Muscle of arm (tissue), 12 donors: ENCODE results near the gene ADGRB3. TPM values are rescaled to one million over a fixed set of nuclear protein-coding genes. Genes with fewer than 3 reads are reported as not detected.
"Not testable (repeated sequence)": the region's sequence is repeated elsewhere in the genome, so short reads cannot be mapped to it uniquely, and the experiment has no call there.

Experiments used
- DNase-seq: peaks from one replicate; pipeline ENCODE4 v3.0.0-alpha.2; 2013
- polyA plus RNA-seq, 12 donors: library from polyadenylated mRNA; unstranded; fragments of 120-200 nt; gene quantifications; one replicate each; pipeline ENCODE4 v1.2.1, GENCODE V29; 2013; ENCODE audit not compliant: insufficient read length in 12 of 12

ADGRB3 gene
- polyA plus RNA-seq, 12 donors: 0.65 to 6.4 (median 1.3) TPM; not detected in 1

GRCh38 chr6:69232911-69233448, 597.9 kb downstream of the ADGRB3 start:
- peak; percentile 91 for DNase-seq

GRCh38 chr6:69238067-69238466, 603.0 kb downstream of the ADGRB3 start:
- no peak for DNase-seq

- no peak for DNase-seq
These were observed 611.9 kb downstream of the ADGRB3 start for GRCh38 chr6:69246983-69247382.

DNA sequence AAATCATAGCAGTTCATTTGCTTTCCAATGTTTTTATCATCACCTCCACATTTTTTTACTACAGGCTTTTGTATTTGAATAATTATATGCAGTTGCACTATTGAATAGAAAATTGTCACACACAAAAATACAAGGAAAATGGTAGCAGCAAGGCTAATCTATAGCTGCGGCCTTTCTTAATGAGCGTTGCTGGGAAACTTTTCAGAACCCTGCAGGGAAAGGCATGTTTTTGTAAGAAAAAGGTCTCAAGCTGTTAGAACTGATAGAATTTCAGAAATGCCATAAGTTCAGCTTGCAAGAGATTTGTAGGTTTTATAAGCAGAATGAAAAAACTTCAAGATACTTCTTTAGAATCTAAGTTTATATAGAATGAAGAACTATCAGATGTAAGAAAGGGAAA, 625.9 kb downstream of the ADGRB3 start:
- DNase-seq: no peak

DNA sequence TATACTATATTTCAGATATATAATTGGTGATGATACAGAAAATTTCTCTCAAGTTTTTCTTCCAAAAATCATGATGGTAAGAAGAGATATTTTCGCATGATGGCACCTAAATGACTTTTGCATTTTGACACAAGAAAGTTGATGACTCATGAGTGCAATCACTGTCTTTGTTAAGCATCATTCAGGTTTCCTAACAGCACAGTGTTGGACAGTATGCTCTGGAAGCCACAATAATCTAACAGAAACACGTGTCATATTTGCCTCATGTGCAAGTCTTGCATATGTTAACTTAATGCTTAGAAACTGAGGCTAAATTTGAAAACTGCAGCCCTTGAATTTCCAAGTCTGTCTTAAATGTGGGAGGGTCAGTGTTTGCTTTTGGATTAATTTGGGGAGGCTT, 628.2 kb downstream of the ADGRB3 start:
- no peak for DNase-seq

DNA sequence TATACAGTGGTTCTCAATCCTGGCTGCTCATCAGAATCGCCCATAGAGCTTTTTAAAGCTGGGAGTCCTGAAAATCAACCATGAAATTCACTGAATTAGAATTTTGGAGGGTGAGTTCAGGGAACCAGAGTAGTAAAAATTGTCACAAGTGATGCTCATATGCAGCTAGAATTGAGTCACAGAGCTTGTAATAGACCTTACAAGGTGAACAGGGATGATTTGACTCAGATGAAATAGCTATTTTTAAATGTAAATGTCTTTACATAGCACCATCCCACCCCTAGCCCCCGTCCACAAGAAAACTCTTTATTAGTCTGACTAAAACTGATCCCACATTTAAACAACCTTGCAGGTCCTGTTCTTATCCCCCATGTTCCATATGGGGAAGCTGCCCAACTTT, 630.0 kb downstream of the ADGRB3 start:
- DNase-seq: no peak

- DNase-seq: no peak
These were observed 630.6 kb downstream of the ADGRB3 start for GRCh38 chr6:69265706-69266105.

- no peak for DNase-seq
These were observed 641.1 kb downstream of the ADGRB3 start for GRCh38 chr6:69276204-69276603.

DNA sequence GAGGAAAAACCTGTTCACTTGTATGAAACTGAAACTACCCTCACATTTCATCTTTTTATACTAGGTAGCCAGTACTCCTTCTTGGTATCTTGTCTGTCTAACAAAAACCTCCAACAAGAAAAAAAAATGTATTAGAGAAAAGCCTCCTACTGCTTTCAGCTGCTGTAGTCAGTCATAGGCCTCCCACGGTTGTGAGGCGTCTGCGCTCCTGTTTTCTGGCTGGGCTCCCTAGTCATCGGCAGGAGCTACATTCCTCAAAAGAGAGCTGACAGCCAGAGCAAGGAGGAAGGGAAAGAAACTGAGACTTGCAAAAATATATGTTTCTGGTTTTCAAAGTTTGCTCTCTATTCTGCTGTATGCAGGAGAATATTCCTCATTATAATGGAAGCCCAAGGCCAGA, 644.7 kb downstream of the ADGRB3 start:
- DNase-seq: peak; percentile 48

DNA sequence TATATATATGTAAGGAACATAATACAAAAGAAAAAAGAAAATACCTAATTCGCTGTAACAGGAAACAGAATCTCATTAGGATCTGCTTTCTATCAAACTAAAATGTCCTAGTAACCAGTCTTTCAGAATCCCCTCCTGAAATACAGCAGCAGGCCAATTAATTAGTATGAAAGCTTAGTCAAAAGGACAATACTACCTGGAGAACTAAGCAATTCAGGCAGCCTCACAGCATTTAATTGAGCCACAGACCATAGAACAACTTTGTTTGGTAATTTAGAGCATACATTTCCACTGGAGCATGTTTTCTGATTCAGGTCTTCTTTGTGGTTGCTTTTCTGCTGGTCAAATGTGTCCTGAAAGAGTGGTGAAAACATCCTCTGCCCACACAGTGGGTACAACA, 645.8 kb downstream of the ADGRB3 start:
- DNase-seq: no peak

GRCh38 chr6:69284176-69284730, 649.2 kb downstream of the ADGRB3 start:
- DNase-seq: peak; percentile 36

- DNase-seq: no peak
These were observed 650.0 kb downstream of the ADGRB3 start for GRCh38 chr6:69285054-69285453.

DNA sequence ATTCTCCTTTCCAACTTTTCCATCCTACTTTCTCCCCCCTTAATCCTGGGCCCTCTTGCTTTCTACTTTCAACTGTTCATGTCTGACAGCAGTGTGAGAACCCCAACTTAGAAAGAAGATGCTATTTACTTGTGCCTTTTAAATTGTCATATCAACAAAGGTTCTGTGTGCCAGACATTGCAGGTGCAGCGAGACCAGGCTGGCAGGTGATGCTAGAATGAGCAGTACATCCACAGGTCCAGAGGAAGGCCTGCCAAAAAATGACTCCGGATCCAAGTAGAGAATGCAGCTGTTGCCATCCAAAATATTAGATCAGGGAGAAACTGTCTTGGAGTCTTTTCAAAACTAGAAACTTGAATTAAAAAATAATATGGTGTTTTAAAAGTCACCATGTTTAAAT, 651.2 kb downstream of the ADGRB3 start:
- peak; percentile 30 for DNase-seq

DNA sequence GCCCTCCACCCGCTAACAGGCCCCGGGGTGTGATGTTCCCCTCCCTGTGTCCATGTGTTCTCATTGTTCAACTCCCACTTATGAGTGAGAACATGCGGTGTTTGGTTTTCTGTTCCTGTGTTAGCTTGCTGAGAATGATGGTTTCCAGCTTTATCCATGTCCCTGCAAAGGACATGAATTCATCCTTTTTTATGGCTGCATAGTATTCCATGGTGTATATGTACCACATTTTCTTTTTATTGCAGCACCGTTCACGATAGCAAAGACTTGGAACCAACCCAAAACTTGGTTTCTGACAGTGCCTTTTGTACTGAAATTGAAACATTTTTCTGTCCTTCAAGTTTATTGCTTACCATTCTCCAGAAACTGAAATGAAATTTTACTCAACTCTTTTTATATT, 653.1 kb downstream of the ADGRB3 start:
- not testable (repeated sequence) for DNase-seq

GRCh38 chr6:69289689-69290495, 654.8 kb downstream of the ADGRB3 start:
- DNase-seq: no peak

DNA sequence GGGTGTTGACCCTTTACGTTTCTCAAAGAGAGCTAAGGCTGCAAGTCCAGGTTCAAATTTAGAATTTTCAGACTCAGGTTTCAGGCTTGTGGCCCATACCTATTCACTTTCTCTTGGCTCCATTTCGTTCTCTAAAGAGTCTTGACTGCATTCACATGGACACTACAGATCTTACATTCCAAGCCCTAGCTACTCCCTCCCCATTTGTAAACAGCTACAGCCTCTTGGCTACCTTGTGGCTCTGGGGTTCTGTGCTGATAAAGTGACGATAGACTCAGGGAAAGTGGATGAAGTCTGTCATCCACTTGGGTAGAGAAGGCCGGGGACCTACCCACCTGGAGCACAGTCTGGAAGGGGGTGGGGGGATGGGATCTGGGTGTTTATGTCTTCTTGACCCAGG, 658.4 kb downstream of the ADGRB3 start:
- no peak for DNase-seq

GRCh38 chr6:69294407-69294806, 659.3 kb downstream of the ADGRB3 start:
- DNase-seq: no peak

DNA sequence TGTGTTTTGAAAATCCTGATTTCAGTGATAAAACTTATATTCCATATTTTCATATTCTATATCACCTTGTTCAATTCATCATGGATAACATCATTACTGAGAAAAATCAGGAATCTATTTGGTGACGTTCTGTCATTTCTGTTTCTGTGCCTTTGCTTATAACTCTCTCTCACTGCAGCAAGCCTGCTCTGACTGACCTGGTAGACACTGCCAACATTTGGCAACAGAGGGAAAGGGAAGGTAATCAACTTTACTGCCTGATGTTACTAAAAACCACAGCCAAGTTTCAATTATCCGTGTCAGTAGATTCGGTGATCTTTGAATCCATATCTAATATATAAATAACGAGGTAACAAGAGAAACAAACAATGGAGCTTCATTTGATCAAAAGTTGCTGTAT, 659.8 kb downstream of the ADGRB3 start:
- no peak for DNase-seq

- DNase-seq: no peak
These were observed 668.3 kb downstream of the ADGRB3 start for GRCh38 chr6:69303382-69303781.

GRCh38 chr6:69305456-69305855, 670.4 kb downstream of the ADGRB3 start:
- no peak for DNase-seq

DNA sequence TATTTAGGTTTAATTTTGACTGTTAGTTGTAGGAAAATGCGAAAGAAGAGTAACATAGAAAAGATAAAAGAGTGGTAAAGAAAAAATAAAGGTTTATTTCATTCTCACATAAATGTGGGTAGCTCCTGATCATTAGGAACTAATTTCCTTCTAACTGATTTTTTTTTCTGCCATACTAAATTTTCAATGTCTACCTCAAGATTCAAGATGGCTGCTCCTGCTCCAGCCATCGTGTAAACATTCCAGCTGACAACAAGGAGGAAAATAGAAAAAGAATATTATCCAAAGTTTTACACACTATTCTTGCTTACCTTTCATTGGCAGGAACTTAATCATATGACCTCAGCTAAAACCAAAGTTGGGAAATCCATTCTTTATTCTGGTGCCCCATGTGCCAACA, 673.5 kb downstream of the ADGRB3 start:
- DNase-seq: no peak

DNA sequence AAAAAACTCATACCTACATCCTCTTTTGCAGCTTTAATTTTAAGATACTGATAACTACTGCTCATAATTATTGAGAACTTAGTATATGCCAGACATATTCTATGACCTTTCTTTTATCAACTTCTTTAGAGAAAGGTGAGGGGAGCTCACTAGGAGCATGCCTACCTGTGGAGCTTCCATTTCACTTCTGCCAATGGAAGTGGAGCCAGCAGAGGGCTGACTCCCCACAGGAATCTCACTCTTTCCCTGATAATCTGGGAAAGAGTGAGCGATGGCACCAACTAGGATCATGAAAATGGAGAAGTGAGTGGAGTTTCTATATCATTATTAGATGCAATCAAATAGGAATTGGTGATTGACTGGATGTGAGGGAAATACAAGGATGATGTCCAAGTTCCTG, 676.8 kb downstream of the ADGRB3 start:
- DNase-seq: no peak

- no peak for DNase-seq
These were observed 678.9 kb downstream of the ADGRB3 start for GRCh38 chr6:69314001-69314400.

DNA sequence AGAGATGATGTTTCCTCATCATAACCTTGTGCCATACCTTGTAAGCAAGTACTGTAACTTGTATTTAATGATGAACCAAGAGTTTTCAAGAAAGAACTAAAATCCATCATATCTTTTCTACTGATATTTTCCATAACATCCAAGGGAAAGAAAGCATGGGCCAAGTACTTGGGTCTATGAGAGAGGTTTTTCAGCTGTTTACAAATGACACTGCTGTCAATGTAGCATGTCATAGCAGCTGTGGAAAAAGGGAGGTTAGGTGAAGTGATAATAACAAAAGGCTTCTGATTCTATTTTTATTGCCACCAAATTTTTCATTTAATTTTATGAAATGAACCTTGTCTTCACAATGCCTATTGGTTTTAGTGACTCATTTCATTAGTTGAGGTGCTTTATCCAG, 679.4 kb downstream of the ADGRB3 start:
- no peak for DNase-seq
